Stimulated activated CD4-positive, alpha-beta T cell treated with anti-CD3 and anti-CD28 coated beads, TNF-alpha, amount 100 ng/mL, for 48 hours (primary cell): ENCODE results near the gene TCEA3.

Experiments
- DNase-seq, 3 donors: peaks; one replicate each; pipeline ENCODE4 v3.0.0-alpha.2; 2020; ENCODE audit warnings: low read depth in 3 of 3

The TCEA3 gene

GRCh38 chr1:23446661-23447310 lies 22.2 kb upstream of the TCEA3 start:
- no peak for DNase-seq

DNA sequence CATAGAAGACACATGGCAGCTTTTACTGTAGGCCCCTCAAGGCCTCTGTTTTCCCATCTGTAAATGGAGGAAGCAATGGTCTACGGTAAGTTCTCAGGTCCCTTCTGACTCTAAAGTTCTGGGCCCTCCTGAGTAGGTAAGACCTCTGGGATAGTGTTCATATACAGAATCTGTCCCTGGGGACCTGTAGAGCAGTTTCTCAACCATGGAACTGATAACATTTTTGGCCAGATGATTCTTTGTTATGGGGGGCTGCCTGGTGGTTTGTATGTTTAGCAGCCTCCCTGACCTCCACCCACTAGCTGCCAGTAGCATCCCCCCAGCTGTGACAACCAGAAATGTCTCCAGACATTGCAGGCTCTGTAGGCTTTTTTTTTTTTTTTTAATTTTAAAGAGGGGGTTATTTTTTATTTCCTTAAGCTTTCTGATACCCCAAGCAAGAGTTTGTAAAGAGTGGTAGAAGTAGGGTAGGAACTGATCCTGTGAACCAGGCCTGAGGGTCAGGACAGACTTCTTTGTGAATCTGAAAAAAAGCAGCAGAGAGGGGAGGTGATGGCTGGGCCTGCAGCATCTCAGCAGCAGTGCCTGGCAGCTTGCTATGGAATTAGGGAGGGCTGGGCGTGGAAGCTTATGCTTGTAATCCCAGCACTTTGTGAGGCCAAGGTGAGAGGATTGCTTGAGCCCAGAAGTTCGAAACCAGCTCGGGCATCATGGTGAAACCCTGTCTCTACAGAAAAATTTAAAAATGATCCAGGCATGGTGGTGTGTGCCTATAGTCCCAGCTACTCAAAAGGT lies 20.2 kb upstream of the TCEA3 start:
- DNase-seq, result no peak

GRCh38 chr1:23444104-23444533 lies 19.6 kb upstream of the TCEA3 start:
- no peak for DNase-seq

DNA sequence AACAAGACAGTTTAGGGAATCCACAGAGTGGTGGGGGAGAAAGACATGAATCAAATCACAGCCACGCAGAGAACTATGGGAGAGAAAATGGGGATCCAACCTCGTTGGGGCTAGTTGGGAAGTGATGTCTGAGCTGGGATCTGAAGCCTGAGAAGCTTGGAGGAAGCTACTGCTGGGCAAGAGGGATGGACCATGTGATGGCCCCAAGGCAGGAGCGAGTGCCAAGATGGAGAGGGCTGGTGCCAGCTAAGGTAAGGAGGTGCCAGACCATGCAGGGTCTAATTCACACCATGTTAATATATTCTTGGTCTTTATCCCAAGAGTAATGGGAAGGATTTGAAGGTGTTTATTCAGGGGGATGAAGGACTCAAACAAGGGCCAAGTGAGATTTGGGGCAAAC lies 18.2 kb upstream of the TCEA3 start:
- DNase-seq, result no peak

DNA sequence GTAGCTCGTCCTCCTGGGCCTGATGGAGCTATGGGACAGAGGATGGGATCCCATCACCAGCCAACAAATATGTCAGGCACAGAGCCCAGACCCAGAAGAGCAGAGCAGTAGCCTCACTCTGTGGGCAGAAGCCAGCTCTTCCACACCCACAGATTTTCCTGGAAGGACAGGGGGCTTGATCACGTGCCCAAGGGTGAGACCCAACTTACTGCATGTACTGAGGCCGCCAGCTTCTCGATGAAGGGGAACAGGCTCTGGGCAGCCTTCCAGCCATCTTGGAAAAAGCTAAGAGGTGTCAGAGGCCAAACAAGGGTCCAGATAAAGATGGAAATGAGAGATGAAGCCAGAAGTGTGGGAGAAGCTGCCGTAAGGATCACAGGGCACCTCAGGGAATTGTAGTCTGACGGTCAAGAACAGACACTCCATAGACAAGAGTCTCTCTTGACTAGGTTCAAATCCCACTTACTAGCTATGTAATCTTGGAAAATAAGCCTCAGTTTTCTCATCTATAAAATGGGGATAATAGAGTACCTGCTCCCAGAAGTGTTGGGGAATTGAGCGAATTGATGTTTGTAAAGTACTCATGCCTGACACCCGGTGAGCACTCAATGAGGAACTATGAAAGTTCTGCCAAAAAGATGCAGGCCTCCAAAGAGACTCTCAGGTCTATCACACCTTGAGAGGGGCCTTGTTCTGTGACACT lies 17.0 kb upstream of the TCEA3 start:
- no peak for DNase-seq

GRCh38 chr1:23438545-23438944 lies 14.0 kb upstream of the TCEA3 start:
- no peak for DNase-seq

DNA sequence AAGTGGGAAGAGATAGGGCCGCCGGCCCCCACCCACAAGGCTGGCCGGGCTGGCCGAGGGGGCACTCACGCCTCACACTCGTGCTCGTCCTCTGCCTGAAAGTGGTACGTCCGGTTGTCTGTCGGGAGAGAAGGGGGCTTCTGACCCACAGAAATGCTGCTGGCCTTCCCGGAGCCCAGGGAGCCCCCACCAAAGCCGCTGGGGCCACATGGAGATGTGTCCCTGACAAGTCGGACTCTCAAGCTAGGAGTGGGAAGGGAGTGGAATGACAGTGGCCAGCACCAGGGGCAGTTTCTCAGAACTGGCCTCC lies 12.8 kb upstream of the TCEA3 start:
- DNase-seq, result no peak

DNA sequence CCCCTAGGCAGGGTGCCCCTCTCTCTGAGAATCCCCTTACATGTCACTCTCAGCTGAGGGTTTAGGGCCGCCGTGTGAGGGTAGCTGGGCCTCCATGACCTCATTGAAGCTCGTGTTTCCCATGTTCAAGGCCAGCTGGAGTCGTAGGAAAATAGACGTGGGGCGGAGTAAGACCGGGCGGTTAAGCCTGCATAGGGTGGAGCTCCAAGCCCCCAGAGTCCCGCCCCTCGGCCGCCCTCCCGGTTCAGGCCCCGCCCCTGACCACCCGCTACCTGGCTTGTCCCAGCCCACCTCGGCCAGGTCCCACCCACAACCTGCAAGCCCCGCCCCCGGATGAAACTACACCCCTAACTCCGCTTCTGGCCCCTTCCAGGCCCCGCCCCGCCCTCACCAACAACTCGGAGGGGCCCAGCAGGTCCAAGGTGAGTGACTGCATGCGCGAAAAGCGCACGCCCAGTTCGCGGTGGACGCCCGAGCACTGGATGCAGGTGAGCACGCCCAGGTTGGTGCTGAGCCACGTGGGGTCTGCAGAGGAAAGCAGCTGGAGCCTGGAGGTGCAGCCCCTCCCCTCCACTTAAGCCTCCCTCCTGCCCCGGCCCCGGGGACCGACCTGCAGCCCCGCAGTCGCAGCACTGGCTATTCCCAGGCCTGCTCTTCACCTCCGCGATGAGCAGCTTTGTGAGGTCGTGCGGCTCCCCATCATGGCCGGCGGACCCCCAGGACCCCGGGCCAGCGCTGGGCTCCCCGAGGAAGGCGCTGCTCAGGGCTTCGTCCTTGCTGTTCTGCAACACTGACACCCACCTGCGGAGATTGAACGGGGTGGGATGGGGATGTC lies 12.2 kb upstream of the TCEA3 start:
- DNase-seq, result peak in 1 of 3 donors; percentile 11

- DNase-seq, result no peak
These were observed 9.8 kb upstream of the TCEA3 start for GRCh38 chr1:23434260-23434775.

DNA sequence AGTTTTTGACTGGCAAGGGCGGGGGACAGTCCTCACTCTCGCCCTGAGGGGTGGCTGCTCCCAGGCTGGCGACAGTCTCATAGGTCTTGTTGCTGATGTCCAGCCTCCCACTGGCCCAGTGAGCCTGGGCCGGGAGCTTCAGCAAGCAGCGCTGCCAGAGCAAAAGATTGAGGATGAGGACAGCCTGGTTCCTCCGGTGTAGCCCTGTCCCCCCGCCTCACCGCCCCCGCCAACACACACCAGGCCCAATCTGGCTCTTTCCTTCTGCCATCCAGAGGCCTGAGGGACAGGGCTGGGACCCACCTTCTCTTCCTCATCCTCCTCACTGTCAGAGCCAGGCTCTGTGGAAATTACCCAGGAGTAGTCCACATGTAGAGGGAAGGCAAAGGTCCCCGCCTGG lies 8.6 kb upstream of the TCEA3 start:
- no peak for DNase-seq

DNA sequence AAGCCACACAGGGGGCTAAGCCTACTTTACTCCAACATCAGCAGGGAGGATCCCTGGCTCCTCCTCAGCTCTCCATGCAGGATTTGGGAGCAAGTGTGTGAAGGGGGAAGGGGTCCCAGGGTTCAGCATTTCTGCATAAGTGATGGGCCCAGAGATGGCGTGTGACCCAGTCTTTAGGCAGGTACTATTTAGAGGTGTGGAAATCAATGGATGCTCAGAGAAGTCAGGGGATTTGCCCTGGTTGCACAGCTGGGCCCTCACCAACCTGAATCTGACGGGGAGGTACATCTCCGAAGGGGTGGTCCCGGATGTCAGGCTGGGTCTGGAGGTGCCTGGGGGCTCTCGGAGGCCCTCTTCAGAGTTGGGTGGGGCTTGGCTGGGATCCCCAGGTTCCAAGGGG lies 6.9 kb upstream of the TCEA3 start:
- DNase-seq, result no peak

- DNase-seq, result no peak
These were observed 6.3 kb upstream of the TCEA3 start for GRCh38 chr1:23430803-23431202.

DNA sequence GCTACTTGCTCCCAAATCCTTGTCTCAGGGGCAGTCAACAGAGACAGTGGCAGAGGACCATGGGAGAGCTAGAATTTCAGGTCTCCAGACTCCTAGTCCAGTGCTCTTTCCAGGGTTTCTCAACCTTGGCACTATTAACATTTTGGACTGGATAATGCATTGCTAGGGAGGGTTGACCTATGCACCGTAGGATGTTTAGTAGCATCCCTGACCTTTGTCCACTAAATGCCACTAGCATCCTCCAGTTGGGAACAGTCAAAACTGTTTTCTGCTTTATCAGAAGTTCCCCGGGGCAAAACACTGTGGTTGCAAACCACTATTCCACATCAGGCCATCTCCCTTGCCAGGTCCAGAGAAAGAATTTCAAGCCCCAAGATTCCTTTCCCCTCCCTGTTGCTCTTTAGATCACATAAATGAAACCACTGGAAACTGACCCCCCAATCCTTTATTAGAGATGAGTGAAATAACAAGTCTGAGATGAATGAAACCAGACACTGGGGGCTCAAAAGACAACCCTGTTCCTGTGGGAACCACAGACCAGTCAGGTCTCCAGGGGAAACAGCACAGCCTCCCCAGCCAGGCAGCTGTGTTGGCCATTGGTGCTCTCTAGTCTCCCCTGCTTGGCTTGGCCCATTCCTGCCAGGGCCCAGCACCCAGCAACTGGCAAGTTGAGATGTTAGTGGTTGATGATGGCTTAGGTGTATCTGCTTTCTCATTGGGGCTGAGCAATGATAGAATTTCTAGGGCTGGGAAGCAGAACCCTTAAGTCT lies 3.8 kb upstream of the TCEA3 start:
- DNase-seq, result no peak

DNA sequence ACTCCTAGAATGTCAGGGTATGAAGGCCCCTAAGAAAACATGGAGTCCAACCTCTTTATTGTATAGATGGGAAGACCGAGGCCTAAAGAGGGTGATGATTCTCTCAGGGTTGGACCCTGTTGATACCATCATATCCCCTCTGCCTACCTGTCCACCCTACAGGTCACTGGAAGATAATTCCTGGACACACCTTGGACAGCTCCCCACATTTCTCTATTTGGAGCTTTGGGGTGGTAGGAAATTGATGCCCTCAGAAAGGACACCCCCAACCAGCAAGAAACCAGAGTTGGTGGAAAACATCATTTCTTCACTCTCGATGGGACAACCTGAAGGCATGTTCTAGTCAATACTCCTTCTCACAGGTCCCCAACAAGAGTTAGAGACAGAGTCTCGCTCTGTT lies 3.0 kb upstream of the TCEA3 start:
- DNase-seq, result no peak

- DNase-seq, result no peak
These were observed 2.3 kb upstream of the TCEA3 start for GRCh38 chr1:23426828-23427227.

GRCh38 chr1:23425193-23425494 lies 596 bp upstream of the TCEA3 start:
- no peak for DNase-seq

- no peak for DNase-seq
These were observed 894 bp downstream of the TCEA3 start for GRCh38 chr1:23423415-23424292.

DNA sequence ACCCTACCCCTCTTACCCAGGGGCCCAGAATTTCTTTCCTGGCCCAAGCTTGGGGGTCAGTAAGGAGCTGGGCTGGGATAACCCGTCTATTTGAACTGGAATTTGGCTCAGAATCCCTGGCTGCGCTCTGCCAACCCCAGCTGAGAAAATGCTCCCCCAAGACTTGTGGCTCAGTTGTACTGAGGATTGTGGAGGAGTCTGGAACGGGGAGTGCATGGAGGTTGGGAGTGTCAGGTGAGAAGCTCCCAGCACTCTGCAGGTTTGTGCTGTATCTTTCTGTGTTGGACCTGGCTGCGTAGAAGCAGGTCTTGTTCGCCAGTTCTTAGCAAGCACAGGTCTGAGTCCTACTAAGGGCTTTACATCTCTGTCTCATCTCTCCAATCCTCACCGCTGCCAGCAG lies 1.6 kb downstream of the TCEA3 start:
- DNase-seq, result no peak

DNA sequence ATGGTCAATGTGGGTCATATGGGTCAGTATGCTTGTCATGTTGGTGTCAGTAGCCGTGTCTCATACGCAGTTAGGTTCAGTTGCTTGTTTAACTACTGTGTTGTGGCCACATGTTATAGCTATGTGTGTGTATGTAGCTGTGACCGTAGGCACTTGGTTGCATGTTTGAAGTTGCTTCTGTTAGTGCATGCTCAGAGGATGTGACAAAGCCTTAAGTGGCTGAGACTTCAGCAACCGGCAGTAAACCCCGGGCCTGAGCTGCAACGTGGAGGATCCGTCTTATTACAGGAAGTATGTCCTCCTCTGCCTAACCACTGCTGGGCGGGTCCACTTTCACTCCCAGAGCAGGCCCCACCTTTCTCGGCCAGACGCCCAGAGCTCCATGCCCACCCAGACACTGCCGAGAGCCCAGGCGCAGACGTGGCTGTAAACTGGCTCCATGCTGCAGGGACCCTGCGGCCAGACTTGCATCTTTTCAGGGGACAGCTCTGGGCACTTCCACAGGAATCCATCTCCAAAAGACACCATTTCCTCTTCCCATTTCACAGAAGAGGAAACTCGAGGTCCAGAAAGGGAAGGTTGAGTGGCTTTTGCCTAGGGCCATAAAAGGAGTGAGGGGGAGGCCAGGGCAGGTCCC lies 2.2 kb downstream of the TCEA3 start:
- DNase-seq, result peak in 1 of 3 donors; percentile 6

DNA sequence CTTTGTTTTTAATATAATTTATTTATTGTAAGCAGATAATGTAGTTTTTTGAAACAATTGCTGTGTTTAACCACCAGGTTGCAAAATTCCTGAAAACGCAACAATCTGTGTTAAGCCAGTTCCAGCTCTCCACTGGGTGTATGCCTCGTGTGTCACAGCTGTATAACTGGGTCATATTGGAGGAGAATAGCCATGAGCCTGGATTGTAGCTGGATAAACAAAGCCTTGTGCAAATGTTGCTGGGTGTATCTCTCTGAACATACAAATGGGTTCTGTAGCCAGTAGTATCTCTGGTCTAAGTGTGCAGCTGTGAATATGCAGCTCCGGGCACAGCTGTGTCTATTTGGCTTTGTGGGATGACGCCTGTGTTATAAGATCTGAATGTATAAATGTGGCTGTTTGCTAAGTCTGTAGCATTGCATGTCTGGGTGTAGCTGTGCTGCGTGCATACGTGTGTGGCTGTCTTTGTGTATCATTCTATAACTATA lies 2.8 kb downstream of the TCEA3 start:
- DNase-seq, result no peak
